Calu3 (cell line): ENCODE results near the gene HOXD9. TPM values are rescaled to one million over a fixed set of nuclear protein-coding genes. Genes with fewer than 3 reads are reported as not detected.

Experiments used
- BruUV-seq: library from RNA; stranded (reverse); fragments of 400-500 nt; replicated peaks from 2 replicates; lab custom pipeline; 2021; lab: Mats Ljungman, UMichigan
- CTCF ChIA-PET: fragments of 300-600 bp; sonication (Branson Sonifier 250); formaldehyde crosslinking; loops from one replicate; lab custom pipeline; 2022; ENCODE audit warnings: antibody characterized with exemption; lab: Charles Lee
- DNase-seq: peaks from one replicate; pipeline ENCODE4 v3.0.0; 2022
- H3K27ac Mint-ChIP-seq: one replicate; pipeline ENCODE4 v1.8.0; 2022; ENCODE audit warnings: mixed read lengths; ENCODE audit not compliant: unreplicated experiment
- H3K27me3 Mint-ChIP-seq: one replicate; pipeline ENCODE4 v1.8.0; 2022; ENCODE audit warnings: mixed read lengths; ENCODE audit not compliant: unreplicated experiment
- H3K36me3 Mint-ChIP-seq: one replicate; pipeline ENCODE4 v1.8.0; 2022; ENCODE audit warnings: mild to moderate bottlenecking, moderate library complexity, mixed read lengths; ENCODE audit not compliant: insufficient read depth, unreplicated experiment
- H3K4me1 Mint-ChIP-seq: one replicate; pipeline ENCODE4 v1.8.0; 2022; ENCODE audit warnings: mild to moderate bottlenecking, low read depth, mixed read lengths; ENCODE audit not compliant: unreplicated experiment
- H3K4me3 Mint-ChIP-seq: one replicate; pipeline ENCODE4 v1.8.0; 2022; ENCODE audit warnings: mild to moderate bottlenecking, low read depth, moderate library complexity, mixed read lengths; ENCODE audit not compliant: unreplicated experiment
- H3K9me3 Mint-ChIP-seq: one replicate; pipeline ENCODE4 v1.8.0; 2022; ENCODE audit warnings: low read depth, mixed read lengths; ENCODE audit not compliant: unreplicated experiment
- intact Hi-C: fragments of 100-400 bp; cut with micrococcal nuclease; formaldehyde crosslinking; loops from one replicate; pipeline ENCODE4 v1.10.0; 2022; ENCODE audit not compliant: unreplicated experiment
- total RNA-seq: library from RNA; stranded (reverse); gene quantifications from 2 replicates; pipeline ENCODE4 v1.2.3, GENCODE V29; 2022
- TF ChIP-seq, protein P1 (sequence below): fragments of 200-600 bp; IDR thresholded peaks from one replicate; pipeline ENCODE4 v1.8.0; 2022; ENCODE audit warnings: antibody characterized with exemption; ENCODE audit not compliant: unreplicated experiment

Gene HOXD9
- total RNA-seq, 1 experiment from 2014 or later: not detected

DNA sequence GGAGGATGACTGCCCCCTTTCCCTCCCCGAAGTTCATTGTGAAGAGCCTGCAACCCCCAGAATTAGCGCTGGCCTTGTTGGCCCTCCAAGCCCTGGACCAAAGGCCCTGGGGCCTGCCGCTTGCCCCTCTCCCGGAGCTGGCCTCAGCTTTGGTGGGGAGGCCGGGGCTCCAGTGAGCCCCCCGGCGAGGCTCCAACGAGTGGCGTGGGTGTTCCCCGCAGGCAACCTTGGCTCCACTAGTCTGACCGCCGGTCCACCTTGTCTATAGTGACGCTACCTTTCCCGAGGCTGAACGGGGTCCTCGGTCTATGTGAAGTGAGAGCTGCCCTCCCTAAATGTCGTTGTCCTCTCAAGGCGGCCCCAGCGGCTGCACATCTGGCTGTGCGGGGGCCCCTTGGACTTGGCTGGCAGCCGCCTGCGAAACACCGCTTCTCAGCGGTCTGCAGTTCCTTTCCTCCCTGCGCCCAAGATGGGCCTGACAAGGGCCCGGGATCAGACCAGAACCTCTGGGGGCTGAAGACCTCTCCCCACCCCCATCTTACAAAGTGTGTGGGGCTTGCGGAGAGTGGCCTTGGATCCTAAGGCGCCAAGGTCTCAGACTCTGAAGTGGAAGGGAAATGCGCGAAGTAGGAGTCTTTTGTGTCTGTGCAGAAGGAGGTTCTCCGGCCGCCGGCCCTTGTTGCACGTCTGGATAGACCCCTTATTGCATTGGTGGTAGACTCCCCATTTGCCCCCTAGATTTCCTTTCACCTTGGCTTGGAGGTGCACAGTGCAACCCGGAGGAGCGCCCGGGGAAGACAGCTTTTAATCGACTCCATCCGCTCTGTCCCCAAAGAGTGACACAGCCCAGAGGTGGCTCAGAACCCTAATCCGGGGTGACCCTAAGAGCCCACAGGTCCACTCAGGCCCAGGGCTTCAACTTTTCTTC, 9.9 kb upstream of the HOXD9 start:
- TF ChIP-seq, protein P1, sequence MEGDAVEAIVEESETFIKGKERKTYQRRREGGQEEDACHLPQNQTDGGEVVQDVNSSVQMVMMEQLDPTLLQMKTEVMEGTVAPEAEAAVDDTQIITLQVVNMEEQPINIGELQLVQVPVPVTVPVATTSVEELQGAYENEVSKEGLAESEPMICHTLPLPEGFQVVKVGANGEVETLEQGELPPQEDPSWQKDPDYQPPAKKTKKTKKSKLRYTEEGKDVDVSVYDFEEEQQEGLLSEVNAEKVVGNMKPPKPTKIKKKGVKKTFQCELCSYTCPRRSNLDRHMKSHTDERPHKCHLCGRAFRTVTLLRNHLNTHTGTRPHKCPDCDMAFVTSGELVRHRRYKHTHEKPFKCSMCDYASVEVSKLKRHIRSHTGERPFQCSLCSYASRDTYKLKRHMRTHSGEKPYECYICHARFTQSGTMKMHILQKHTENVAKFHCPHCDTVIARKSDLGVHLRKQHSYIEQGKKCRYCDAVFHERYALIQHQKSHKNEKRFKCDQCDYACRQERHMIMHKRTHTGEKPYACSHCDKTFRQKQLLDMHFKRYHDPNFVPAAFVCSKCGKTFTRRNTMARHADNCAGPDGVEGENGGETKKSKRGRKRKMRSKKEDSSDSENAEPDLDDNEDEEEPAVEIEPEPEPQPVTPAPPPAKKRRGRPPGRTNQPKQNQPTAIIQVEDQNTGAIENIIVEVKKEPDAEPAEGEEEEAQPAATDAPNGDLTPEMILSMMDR: no peak
- Mint-ChIP-seq H3K4me3 (no peak overlapping the region), H3K27ac (no peak overlapping the region), H3K4me1 (no peaks in the 10 kb centered on the region), H3K9me3 (no peaks in the 10 kb centered on the region), H3K27me3 (peaks cover 78% of the 10 kb centered on the region), H3K36me3 (no peaks in the 10 kb centered on the region)
- no peak for DNase-seq
- CTCF ChIA-PET: no interaction called here
- BruUV-seq: no TSS peak
- intact Hi-C loops: no loop called here

DNA sequence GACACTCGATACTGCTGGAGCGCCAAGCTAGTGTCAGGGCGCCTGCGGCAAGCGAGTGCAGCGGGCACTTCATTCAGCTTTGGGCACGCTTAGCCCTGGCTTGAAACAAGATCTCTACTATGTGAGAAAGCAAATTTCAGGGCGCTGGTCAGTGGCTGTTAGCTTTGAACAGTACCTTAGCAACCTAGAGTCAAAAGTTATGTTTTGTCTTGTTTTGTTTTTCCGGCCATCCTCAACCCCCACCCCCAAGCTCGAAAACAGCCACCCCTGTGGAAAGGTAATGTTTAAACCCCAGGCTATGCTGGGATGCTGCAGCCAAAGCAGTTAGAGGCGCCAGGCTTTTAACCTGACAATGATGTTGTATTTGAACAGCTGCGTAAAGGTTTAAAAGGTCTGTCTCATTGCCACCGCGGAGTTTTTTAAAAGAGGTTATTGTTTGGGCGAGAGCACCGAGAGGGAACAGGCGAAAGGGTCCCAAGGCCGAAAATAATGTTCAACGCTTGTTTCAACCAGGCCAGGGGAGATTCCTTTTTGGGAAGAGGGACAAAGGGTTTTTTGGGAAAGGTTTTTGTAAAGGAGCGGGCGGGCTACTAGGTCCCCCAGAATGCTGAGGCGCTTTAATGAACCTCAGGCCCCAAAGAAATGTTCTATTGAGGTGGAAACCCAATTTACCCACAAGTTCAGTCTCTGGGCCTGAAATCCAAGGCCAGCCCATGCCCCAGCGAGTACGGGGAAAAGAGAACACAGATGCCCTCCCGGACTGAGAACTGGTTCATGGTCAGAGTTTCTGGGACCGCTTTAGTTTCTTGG, 8.2 kb upstream of the HOXD9 start:
- TF ChIP-seq, protein P1: no peak
- H3K27me3 Mint-ChIP-seq: peaks cover 86% of the 10 kb centered on the region
- H3K27ac Mint-ChIP-seq: no peak overlapping the region
- BruUV-seq: no TSS peak
- H3K36me3 Mint-ChIP-seq: no peaks in the 10 kb centered on the region
- no peak overlapping the region for H3K4me3 Mint-ChIP-seq
- no peaks in the 10 kb centered on the region for H3K4me1 Mint-ChIP-seq
- intact Hi-C loops: no loop called here
- CTCF ChIA-PET: no interaction called here
- no peaks in the 10 kb centered on the region for H3K9me3 Mint-ChIP-seq
- no peak for DNase-seq

DNA sequence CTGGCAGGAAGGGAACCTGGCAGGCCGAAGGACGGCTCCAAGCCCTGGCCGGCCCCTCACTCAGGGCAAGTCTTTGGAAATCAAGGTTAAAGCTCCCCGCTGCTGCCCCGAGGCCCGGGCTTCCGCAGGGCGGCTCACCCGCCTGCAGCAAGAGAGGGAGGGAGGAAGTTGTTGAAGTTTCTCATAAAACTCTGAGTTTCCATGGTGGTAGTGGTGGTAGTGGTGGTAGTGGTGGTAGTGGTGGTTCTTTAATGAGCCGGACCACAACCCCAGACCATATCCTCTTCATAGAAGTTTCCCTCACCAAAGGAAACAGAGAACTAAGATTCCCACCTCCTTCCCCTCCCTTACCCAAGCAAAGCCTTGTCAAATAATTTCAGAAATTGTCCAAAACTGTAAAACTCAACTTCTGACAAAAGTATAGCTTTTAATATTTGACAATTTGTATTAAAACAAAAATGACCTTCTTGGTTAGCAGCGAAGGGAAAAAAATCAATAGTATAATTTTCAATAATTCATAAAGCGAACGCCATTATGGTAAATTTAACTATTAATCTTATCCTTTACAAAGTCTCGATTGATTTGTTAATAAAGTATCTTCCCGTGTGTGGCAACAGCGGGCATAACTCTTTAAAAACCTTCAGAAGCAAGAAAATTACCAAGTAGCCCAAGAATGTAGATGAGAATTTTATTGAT, 7.4 kb upstream of the HOXD9 start:
- Mint-ChIP-seq H3K36me3 (no peaks in the 10 kb centered on the region), H3K27ac (no peak overlapping the region), H3K27me3 (peaks cover 88% of the 10 kb centered on the region), H3K9me3 (no peaks in the 10 kb centered on the region), H3K4me3 (no peak overlapping the region), H3K4me1 (no peaks in the 10 kb centered on the region)
- no TSS peak for BruUV-seq
- TF ChIP-seq, protein P1: no peak
- intact Hi-C loops: no loop called here
- DNase-seq: no peak
- CTCF ChIA-PET: no interaction called here
